Gastroesophageal sphincter (tissue), 3 donors: ENCODE data around the gene KRTAP5-6.

Experiments used
- EP300 ChIP-seq: sonication (generic); formaldehyde crosslinking; IDR thresholded peaks from one replicate; pipeline ENCODE4 v1.6.1; 2017; ENCODE audit warnings: antibody characterized with exemption, mild to moderate bottlenecking
- POLR2A ChIP-seq, 2 donors: fragments of 450-650 bp; IDR thresholded peaks; one replicate each; pipeline ENCODE4 v1.6.1; 2017; ENCODE audit warnings: antibody characterized with exemption in 2 of 2, mild to moderate bottlenecking in 2 of 2, moderate library complexity in 1 of 2
- POLR2AphosphoS5 ChIP-seq: sonication (generic); formaldehyde crosslinking; IDR thresholded peaks from one replicate; pipeline ENCODE4 v1.6.1; 2017; ENCODE audit warnings: antibody characterized with exemption
- TF ChIP-seq, protein P1 (sequence below), 4 experiments: fragments of 200-600 bp in 2 of 4; fragments of 450-650 bp in 2 of 4; sonication (generic) in 1 of 4; IDR thresholded peaks; one replicate each; pipeline ENCODE4 v1.5.1; 2017 to 2019; ENCODE audit warnings: antibody characterized with exemption in 4 of 4, mild to moderate bottlenecking in 2 of 4, moderate library complexity in 2 of 4

GRCh38 chr11:1746511-1746931, 49.5 kb downstream of the KRTAP5-6 start:
- TF ChIP-seq, protein P1, sequence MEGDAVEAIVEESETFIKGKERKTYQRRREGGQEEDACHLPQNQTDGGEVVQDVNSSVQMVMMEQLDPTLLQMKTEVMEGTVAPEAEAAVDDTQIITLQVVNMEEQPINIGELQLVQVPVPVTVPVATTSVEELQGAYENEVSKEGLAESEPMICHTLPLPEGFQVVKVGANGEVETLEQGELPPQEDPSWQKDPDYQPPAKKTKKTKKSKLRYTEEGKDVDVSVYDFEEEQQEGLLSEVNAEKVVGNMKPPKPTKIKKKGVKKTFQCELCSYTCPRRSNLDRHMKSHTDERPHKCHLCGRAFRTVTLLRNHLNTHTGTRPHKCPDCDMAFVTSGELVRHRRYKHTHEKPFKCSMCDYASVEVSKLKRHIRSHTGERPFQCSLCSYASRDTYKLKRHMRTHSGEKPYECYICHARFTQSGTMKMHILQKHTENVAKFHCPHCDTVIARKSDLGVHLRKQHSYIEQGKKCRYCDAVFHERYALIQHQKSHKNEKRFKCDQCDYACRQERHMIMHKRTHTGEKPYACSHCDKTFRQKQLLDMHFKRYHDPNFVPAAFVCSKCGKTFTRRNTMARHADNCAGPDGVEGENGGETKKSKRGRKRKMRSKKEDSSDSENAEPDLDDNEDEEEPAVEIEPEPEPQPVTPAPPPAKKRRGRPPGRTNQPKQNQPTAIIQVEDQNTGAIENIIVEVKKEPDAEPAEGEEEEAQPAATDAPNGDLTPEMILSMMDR (IDR thresholded peaks at IDR 0.05) = no peak
- no peak for TF ChIP-seq POLR2AphosphoS5
- TF ChIP-seq POLR2A (IDR thresholded peaks at IDR 0.05) = no peak
- TF ChIP-seq EP300 = no peak
